Measurements from ENCODE around the gene TCAP. TPM values are rescaled to one million over a fixed set of nuclear protein-coding genes. Genes with fewer than 3 reads are reported as not detected.

TCAP gene
- total RNA-seq, 1 experiment from 2014 or later, result 1.6 TPM

DNA sequence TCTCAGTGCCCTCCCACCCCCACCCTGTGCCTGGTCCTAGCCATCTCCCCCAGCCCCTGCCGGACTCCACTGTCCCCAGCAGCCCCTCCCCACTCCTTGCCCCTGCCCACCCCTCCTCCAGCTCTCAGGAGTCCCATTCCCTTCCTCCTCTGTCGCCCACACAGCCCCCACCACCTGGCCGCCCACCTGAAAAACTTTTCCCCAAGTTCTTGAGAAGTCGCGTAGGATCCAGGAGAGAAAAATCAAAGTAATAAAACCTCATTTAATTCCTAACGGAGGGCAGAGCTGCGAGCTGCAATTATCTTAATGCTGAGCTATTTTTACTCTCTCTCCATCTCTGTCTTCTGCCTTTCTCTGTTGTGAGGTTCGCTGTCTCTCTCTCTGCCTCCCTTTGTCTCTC lies 40.8 kb upstream of the TCAP start:
- no TSS peak for BruUV-seq (replicated peaks)
- no peaks in the 10 kb centered on the region for H3K27me3 ChIP-seq (ENCODE audit: control insufficient read depth, insufficient read depth, low read length)
- H3K4me3 ChIP-seq (ENCODE audit: low read depth in 2 of 2, low read length in 2 of 2), result no peak overlapping the region
- TF ChIP-seq TCF7L2 (IDR thresholded peaks at IDR 0.05; ENCODE audit: low read depth, low read length) (no peak), POLR2AphosphoS5 (IDR thresholded peaks at IDR 0.05; ENCODE audit: low read depth, low read length) (no peak), SIN3A (IDR thresholded peaks at IDR 0.05; ENCODE audit: borderline replicate concordance, insufficient read depth, low read depth, low read length) (no peak)
- TF ChIP-seq, protein P1, sequence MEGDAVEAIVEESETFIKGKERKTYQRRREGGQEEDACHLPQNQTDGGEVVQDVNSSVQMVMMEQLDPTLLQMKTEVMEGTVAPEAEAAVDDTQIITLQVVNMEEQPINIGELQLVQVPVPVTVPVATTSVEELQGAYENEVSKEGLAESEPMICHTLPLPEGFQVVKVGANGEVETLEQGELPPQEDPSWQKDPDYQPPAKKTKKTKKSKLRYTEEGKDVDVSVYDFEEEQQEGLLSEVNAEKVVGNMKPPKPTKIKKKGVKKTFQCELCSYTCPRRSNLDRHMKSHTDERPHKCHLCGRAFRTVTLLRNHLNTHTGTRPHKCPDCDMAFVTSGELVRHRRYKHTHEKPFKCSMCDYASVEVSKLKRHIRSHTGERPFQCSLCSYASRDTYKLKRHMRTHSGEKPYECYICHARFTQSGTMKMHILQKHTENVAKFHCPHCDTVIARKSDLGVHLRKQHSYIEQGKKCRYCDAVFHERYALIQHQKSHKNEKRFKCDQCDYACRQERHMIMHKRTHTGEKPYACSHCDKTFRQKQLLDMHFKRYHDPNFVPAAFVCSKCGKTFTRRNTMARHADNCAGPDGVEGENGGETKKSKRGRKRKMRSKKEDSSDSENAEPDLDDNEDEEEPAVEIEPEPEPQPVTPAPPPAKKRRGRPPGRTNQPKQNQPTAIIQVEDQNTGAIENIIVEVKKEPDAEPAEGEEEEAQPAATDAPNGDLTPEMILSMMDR (IDR thresholded peaks at IDR 0.05), result no peak
- TF ChIP-seq, protein P2, sequence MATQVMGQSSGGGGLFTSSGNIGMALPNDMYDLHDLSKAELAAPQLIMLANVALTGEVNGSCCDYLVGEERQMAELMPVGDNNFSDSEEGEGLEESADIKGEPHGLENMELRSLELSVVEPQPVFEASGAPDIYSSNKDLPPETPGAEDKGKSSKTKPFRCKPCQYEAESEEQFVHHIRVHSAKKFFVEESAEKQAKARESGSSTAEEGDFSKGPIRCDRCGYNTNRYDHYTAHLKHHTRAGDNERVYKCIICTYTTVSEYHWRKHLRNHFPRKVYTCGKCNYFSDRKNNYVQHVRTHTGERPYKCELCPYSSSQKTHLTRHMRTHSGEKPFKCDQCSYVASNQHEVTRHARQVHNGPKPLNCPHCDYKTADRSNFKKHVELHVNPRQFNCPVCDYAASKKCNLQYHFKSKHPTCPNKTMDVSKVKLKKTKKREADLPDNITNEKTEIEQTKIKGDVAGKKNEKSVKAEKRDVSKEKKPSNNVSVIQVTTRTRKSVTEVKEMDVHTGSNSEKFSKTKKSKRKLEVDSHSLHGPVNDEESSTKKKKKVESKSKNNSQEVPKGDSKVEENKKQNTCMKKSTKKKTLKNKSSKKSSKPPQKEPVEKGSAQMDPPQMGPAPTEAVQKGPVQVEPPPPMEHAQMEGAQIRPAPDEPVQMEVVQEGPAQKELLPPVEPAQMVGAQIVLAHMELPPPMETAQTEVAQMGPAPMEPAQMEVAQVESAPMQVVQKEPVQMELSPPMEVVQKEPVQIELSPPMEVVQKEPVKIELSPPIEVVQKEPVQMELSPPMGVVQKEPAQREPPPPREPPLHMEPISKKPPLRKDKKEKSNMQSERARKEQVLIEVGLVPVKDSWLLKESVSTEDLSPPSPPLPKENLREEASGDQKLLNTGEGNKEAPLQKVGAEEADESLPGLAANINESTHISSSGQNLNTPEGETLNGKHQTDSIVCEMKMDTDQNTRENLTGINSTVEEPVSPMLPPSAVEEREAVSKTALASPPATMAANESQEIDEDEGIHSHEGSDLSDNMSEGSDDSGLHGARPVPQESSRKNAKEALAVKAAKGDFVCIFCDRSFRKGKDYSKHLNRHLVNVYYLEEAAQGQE (IDR thresholded peaks at IDR 0.05; ENCODE audit: insufficient read depth in 1 of 2, low read depth in 2 of 2, low read length in 1 of 2), result no peak
- ChIA-PET CTCF (interaction anchor here (0.8 to 1.2 kb wide), 3 partner anchors 29 to 158 kb away, joined by 3 to 5 read pairs (median 4); no protein-coding TSS in a partner anchor), POLR2A (no interaction called here)
- no peak overlapping the region for H3K27ac ChIP-seq (ENCODE audit: low read length)
- in situ Hi-C loops (cut with HindIII; ENCODE audit: low pct_unique_long_range_greater_than_20kb, low sequenced_read_pairs) (no loop called here), intact Hi-C loops (cut with micrococcal nuclease; ENCODE audit: unreplicated experiment) (loop anchor here (5.0 kb wide), 2 partner anchors 48 to 77 kb away; no protein-coding TSS in a partner anchor)
- H3K4me1 ChIP-seq (ENCODE audit: control insufficient read depth, insufficient read depth, low read length), result peaks cover 7% of the 10 kb centered on the region; the same call in 1 of the 2 replicates
- ATAC-seq (no peak), DNase-seq (ENCODE audit: low read depth, low spot score) (no peak)
- no peaks in the 10 kb centered on the region for H3K9me3 ChIP-seq (ENCODE audit: control insufficient read depth, insufficient read depth, low read depth, low read length)
- H3K36me3 ChIP-seq (ENCODE audit: control insufficient read depth, insufficient read depth, low read length), result no peaks in the 10 kb centered on the region

- Histone ChIP-seq H3K4me3 (ENCODE audit: low read depth in 2 of 2, low read length in 2 of 2) (no peak overlapping the region), H3K36me3 (ENCODE audit: control insufficient read depth, insufficient read depth, low read length) (no peaks in the 10 kb centered on the region), H3K4me1 (ENCODE audit: control insufficient read depth, insufficient read depth, low read length) (peaks cover 7% of the 10 kb centered on the region; the same call in 1 of the 2 replicates), H3K27ac (ENCODE audit: low read length) (no peak overlapping the region), H3K27me3 (ENCODE audit: control insufficient read depth, insufficient read depth, low read length) (no peaks in the 10 kb centered on the region), H3K9me3 (ENCODE audit: control insufficient read depth, insufficient read depth, low read depth, low read length) (no peaks in the 10 kb centered on the region)
- no peak for DNase-seq (ENCODE audit: low read depth, low spot score)
- no TSS peak for BruUV-seq (replicated peaks)
- ATAC-seq, result no peak
- ChIA-PET CTCF (interaction anchor here (0.6 to 1.4 kb wide), 4 partner anchors 22 to 47 kb away, joined by 3 to 5 read pairs (median 3); no protein-coding TSS in a partner anchor), POLR2A (no interaction called here)
- TF ChIP-seq SIN3A (IDR thresholded peaks at IDR 0.05; ENCODE audit: borderline replicate concordance, insufficient read depth, low read depth, low read length), result no peak
- TF ChIP-seq, protein P1 (IDR thresholded peaks at IDR 0.05), result no peak
- TF ChIP-seq POLR2AphosphoS5 (IDR thresholded peaks at IDR 0.05; ENCODE audit: low read depth, low read length), result no peak
- no peak for TF ChIP-seq TCF7L2 (IDR thresholded peaks at IDR 0.05; ENCODE audit: low read depth, low read length)
- TF ChIP-seq, protein P2 (IDR thresholded peaks at IDR 0.05; ENCODE audit: insufficient read depth in 1 of 2, low read depth in 2 of 2, low read length in 1 of 2), result no peak
- intact Hi-C loops (cut with micrococcal nuclease; ENCODE audit: unreplicated experiment), result loop anchor here (5.0 kb wide), 1 partner anchor 127 kb away; no protein-coding TSS in a partner anchor
- in situ Hi-C loops (cut with HindIII; ENCODE audit: low pct_unique_long_range_greater_than_20kb, low sequenced_read_pairs), result no loop called here
These were observed 39.9 kb upstream of the TCAP start for GRCh38 chr17:39625198-39625785.
